CD1c-positive myeloid dendritic cell (primary cell): ENCODE results near the gene BIRC3.

Experiments used
- DNase-seq: peaks from one replicate; pipeline ENCODE4 v3.0.0-alpha.2; 2016; ENCODE audit errors: extremely low spot score

BIRC3 gene

DNA sequence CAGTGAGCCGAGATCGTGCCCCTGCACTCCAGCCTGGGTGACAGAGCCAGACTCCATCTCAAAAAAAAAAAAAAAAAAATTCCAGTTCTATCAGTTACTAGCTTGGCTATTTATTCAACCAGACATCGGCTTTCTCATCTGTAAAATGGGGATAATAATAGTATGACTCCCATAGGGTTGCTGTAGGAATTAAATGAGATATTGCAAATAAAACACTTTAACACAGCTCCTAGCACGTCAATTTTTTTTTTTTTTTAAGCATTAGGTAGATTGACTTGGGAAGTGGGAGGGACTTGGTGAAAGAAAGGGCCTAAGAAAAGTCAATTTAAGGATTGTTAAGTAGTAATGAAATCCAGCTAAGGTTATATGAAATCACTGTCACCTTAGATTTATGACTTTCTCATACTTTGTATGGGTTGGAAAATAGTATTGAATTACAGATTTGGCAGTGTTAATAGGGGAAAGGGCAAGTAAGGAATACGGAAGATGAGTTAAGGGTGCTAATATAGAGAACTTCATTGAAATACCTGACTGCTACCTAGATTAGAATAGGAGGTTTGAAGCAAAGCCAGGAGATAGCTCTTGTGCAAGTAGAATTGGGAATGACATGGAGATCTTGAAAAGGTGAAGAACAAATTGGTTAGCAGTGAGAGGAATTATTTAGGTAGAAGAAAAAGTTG is 58.6 kb downstream of the BIRC3 start:
- no peak for DNase-seq

DNA sequence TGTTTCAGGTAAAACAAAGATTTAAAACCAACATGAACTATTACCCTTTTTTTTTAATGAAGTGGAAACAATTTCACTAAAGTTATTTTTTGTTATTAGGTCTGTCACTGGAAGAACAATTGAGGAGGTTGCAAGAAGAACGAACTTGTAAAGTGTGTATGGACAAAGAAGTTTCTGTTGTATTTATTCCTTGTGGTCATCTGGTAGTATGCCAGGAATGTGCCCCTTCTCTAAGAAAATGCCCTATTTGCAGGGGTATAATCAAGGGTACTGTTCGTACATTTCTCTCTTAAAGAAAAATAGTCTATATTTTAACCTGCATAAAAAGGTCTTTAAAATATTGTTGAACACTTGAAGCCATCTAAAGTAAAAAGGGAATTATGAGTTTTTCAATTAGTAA is 60.6 kb downstream of the BIRC3 start:
- no peak for DNase-seq

DNA sequence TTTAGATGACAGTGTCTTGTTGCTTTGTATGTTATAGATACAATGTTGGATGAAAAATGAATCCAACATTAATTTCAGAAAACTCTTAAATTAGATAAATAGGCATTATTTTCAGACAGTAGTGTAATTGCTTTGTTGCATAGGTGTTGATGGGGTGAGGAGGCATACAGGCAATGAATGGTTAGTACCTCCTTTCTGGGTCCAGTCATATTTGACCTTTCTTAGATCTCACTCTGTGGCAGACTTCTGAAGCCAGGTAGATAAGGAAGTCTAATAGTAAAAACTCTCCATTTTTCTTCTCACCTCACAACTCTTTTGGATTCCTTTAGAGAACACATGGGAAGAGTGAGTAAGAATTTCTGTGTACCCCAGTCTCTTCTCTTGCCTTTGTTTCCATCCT is 61.5 kb downstream of the BIRC3 start:
- DNase-seq: no peak

GRCh38 chr11:102382384-102382783 is 65.1 kb downstream of the BIRC3 start:
- no peak for DNase-seq

DNA sequence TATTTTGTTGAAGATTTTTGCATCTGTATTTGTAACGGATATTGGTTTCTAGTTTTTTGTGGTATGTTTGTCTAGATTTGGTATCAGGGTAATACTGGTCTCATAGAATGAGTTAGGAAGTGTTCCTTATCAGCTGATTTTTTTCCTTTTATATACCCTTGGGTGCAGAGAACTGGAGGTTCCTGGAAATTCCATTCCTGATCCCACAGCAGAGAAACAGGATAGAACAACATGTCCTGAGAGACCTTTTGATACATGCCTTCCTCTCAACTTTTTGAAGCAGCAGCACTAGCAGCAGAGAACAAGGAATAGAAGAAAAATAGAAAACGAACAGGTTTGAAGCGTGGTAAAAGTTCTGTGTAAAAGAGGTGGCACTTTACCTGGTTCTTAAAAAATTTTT is 66.6 kb downstream of the BIRC3 start:
- DNase-seq: no peak

GRCh38 chr11:102384419-102385079 is 67.3 kb downstream of the BIRC3 start:
- no peak for DNase-seq

- no peak for DNase-seq
These were observed 68.1 kb downstream of the BIRC3 start for GRCh38 chr11:102385085-102386007.

DNA sequence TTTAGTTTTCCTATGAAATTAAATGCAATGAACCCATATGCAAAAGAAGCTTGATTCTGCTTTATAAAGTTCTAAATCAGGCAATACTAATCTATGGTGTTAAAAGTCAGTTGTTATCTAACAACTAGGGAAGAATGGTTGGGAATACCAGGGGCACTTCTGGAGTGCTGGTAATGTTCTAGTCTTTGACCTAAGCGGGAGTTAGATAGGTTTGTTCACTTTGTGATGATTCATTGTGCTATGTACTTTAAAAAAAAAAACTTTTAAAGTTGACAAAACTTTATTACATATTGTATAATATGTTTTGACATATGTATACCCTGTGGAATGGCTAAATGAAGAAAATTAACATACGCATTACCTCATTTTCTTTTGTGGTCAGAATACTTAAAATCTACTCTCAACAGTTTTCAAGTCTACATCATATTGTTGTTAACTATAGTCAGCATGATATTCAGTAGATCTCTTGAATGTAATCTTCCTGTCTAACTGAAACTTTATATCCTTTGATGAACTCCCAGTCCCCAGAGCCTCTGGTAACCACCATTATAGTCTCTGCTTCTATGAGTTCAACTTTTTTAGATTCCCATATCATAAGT is 69.0 kb downstream of the BIRC3 start:
- DNase-seq: no peak

DNA sequence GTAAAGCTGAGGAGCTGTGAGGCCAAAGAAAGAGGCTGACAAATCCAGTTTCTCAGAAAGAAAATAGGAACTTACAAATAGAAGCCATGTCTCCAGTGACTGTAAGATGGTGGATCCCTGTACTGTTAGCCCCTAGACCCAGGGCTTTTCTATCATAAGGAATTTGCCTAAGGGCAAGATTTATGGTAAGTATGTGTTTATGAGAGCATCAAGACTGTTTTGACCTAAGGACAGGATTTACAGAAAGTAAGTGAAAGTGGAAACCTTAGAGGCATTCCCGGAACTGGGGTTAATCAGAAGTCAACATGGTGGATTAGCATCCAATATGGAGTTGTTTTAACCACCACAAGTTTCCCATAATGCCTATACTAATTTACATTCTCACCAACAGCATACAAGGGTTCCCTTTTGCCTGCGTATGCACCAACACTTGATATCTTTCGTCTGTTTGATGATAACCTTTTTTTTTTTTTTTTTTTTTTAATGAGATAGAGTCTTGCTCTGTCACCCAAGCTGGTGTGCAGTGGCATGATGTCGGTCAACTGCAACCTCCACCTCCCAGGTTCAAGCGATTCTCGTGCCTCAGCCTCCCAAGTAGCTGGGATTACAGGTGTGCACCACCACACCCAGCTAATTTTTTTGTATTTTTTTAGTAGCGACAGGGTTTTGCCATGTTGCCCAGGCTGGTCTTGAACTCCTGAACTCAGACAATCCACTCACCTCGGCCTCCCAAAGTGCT is 69.9 kb downstream of the BIRC3 start:
- DNase-seq: no peak
